AG09319 (cell line): ENCODE data around the gene FBXO11.
"Not testable (repeated sequence)": the region's sequence is repeated elsewhere in the genome, so short reads cannot be mapped to it uniquely, and the experiment has no call there.

Experiments
- DNase-seq: peaks from one replicate; pipeline ENCODE4 v3.0.0-alpha.2; 2010; ENCODE audit warnings: low read depth; ENCODE audit errors: extremely low read depth
- TF ChIP-seq, protein P1 (sequence below): IDR thresholded peaks from 2 replicates; pipeline ENCODE4 v1.5.1; 2011; ENCODE audit warnings: low read depth, mild to moderate bottlenecking, inconsistent platforms, low read length, moderate library complexity

Gene FBXO11

DNA sequence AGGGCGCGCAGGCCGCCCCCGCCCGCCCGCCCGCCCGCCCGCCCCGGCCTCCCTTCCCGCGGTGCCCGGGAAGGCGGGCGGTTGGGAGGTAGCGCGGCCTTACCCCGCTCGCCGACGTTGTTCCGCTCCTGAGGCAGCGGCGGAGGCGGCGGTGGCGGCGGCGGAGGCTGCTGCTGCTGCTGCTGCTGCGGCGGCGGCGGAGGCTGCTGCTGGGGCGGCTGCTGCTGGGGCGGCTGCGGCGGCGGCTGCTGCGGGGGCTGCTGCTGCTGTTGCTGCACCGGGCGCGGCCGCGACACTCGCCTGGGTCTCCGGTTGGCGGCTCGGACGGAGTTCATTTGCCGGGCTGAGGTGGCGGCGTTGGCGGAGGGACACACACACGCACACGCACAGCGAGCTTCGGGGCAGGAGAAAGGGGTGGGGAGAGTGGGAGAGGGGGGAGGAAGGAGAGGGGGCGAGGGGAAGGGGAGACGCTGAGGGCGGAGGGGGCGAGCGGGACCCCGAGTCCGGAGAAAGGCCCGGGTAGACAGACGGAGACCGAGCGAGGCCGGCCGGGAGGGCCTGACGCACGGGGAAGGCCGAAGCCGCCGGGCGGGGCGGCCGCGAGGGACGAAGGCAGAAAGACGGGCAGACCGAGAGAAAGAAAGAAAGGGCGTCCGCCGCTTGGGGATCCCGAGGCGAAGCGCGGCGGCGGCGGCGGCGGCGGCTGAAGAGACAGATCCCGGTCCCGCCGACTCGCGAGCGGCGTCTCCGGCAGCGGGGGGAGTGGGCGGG is 727 bp downstream of the FBXO11 start:
- no peak for DNase-seq
- TF ChIP-seq, protein P1, sequence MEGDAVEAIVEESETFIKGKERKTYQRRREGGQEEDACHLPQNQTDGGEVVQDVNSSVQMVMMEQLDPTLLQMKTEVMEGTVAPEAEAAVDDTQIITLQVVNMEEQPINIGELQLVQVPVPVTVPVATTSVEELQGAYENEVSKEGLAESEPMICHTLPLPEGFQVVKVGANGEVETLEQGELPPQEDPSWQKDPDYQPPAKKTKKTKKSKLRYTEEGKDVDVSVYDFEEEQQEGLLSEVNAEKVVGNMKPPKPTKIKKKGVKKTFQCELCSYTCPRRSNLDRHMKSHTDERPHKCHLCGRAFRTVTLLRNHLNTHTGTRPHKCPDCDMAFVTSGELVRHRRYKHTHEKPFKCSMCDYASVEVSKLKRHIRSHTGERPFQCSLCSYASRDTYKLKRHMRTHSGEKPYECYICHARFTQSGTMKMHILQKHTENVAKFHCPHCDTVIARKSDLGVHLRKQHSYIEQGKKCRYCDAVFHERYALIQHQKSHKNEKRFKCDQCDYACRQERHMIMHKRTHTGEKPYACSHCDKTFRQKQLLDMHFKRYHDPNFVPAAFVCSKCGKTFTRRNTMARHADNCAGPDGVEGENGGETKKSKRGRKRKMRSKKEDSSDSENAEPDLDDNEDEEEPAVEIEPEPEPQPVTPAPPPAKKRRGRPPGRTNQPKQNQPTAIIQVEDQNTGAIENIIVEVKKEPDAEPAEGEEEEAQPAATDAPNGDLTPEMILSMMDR: no peak

DNA sequence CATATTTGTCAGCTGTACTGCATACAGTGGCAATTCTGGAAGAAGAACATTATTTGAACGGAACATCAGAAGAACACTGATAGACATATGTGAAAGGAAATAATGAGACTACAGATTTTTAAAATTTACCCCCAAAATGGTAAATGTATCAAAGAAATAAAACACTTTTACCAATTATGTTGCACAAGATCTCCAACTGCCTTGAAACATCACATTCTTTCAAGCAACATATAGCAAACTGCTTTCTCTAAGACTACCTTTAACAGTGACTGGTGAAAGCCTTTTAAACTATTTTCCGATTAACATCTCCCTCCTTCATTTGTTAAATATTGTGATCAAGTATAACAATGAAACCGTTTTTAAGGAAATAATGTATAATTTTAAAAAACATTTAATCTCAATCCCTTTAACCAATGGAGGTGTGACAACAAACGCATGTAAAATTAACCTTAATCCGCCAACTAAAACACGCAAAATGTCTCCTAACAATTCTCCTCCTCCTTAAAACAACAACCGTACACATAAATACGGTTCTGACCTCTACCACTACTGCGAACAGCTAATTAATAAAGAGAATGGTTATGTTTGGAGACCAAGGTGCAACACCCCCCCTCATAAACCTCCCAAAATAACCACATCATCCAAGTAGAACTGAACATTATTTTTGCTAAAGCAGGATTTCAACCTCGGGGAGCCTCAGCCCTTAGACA is 2.4 kb downstream of the FBXO11 start:
- DNase-seq: no peak
- TF ChIP-seq, protein P1: no peak

DNA sequence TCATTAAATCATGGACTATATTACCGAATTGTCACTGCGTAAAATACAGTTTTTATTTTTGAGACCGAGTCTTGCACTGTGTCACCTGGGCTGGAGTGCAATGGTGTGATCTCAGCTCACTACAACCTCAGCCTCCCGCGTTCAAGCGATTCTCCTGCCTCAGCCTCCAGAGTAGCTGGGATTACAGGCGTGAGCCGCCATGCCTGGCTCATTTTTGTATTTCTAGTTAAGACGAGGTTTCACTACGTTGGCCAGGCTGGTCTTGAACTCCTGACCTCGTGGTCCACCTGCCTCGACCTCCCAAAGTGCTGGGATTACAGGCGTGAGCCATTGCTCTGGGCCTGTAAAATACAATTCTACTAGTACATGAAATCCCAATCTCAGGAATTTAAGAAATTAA is 4.4 kb downstream of the FBXO11 start:
- DNase-seq: not testable (repeated sequence)

DNA sequence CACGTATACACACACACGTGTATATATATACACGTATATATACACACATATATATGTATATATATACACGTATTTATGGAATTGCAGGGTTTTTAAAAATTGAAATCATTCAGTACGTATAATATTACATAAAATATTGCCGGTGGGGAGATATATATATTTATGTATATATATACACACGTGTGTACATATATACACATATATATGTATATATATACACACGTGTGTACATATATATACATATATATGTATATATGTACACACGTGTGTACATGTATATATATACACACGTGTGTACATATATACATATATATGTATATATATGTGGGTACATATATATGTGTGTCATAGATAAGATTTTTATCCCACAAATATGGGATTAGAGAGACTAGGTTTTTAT is 5.4 kb downstream of the FBXO11 start:
- TF ChIP-seq, protein P1: no peak
- no peak for DNase-seq

DNA sequence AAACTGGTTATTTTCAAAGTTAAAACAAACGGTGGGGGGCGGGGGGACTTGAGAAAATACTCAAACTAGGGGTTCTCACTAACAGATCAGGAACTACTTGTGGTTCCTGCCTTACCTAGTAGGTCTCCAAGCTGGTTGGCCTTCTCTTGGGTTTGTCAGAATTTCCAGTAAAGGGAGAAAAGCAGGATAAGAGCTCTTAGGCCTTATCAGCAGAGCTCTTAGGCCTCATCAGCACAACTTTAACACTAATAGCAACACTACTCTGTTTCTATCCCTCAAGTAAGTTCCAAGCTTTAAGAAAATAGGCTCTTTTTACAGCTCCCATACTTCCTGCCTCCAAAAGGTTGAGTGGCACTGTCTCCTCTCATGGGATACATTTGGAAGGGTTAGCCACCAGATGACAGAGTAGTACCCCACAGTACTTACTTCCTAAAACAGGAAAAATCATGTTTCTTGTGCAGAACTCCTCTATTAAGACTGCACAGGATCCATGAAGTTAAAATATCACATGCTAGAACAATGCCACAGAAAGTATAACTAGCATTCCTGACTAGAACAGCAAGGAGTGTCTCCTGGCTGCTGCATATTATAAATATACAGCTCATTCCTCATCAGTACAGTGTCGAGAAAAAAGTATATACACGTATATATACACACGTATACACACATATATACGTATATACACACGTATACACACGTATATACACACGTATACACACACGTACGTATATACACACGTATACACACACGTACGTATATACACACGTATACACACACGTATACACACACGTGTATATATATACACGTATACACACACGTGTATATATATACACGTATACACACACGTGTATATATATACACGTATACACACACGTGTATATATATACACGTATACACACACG is 6.1 kb downstream of the FBXO11 start:
- DNase-seq: no peak
- TF ChIP-seq, protein P1: no peak

DNA sequence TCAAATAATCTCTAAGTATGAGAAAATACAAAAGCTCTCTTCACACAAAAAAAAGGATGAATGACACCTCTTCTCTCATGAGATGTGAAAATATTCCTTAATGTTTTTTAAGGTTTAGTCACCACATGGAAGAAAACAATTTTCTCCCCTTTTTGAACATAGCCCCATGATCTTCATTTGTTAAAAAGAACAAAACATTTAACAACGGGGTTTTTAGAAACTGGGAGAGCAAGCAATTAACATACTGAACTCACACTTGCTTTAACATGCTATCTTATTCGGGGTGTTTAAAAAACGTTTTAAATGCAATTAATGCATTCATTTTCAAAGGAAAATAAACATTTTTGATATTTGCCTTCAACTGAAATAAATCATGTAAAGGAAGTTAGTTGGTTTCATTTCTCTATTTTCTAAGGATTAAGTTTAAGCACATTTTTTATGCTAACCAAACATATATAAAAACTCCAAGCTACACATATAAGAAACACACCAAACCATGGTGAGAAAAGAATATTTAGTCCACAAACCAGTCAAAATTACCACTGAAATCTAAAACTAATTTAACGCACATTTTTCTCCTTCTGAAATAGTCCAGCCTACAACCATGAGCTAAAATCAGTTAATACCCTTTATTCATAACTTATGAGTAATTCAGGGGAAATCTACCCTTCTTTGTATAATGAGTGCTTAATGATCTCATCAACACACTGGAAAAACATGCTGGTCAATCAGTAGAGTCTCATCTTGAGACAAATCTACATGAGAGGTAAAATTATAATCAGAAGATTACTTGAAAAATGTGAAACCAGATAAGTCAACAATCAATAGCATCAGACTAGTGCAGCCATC is 8.2 kb downstream of the FBXO11 start:
- TF ChIP-seq, protein P1: no peak
- DNase-seq: no peak

DNA sequence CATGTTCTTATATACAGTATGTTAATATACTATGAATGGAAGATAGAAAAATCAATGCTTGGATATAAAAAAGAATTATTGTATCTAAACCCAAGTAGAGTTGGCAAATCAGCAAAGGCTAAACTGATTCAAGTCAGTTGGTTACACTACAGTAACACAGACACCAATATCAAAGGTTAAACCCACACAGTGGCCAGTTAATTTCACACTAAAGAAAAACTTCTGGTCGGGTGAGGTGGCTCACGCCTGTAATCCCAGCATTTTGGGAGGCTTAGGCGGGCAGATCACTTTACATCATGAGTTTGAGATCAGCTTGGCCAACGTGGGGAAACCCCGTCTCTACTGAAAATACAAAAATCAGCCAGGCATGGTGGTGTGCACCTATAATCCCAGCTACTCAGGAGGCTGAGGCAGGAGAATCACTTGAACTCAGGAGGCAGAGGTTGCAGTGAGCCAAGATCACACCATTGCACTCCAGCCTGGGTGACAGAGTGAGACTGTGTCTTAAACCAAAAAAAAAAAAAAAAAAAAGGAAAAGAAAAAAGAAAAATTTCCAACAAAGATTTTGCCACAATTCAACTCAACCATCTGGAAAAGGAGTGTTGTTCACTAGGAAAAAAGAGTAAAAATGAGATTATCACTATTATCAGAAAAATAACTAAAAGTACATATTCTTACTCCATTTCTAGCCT is 9.0 kb downstream of the FBXO11 start:
- not testable (repeated sequence) for DNase-seq
